LoVo (cell line): ENCODE results near the gene HTR3B.
"Not testable (repeated sequence)": the region's sequence is repeated elsewhere in the genome, so short reads cannot be mapped to it uniquely, and the experiment has no call there.

Experiments used
- DNase-seq: peaks from one replicate; pipeline ENCODE4 v3.0.0-alpha.2; 2016; ENCODE audit warnings: low spot score

The HTR3B gene

GRCh38 chr11:113904379-113905101 lies at the start of gene HTR3B:
Gene HTR3B (plus strand): TSS chr11:113904796. CDS start chr11:113904934, 138 bp downstream.
- DNase-seq, result no peak

GRCh38 chr11:113855803-113856202 lies 48.8 kb upstream of the HTR3B start:
- no peak for DNase-seq

GRCh38 chr11:113856966-113857759 lies 47.4 kb upstream of the HTR3B start:
- DNase-seq, result no peak

- no peak for DNase-seq
These were observed 44.9 kb upstream of the HTR3B start for GRCh38 chr11:113859665-113860064.

DNA sequence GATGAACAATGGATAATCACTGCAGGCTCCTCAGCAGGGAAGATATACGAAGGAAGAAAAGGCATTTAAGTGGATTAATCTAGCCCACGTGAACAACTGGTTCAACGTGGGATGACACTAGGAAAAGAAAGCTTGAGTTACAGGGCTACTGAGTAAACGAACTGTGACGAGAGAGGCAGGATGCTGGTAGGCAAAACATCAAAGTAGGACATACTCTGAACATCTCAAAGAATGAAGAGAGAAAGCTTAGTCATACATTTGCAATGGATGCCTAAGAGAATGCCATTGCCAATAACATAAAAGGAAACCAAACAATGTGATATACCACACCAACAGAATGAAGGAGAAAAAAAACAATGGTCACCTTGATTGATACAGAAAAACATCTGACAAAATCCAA lies 42.2 kb upstream of the HTR3B start:
- no peak for DNase-seq

DNA sequence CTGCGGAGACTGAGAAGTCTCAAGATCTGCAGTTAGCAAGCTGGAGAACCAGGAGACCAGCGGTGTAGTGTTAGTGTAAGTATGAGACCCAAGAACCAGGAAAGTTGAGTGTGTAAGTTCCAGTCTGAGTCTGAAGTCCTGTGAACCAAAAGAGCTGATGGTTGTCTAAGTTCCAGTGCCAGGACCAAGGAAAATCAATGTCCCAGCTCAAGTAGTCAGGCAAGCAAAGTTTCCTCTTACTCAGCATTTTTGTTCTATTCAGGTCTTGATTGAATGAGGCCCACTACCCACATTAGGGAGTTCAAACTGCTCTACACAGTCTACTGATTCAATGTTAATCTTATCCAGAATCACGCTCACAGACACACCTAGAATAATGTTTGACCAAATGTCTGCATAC lies 40.2 kb upstream of the HTR3B start:
- DNase-seq, result no peak

DNA sequence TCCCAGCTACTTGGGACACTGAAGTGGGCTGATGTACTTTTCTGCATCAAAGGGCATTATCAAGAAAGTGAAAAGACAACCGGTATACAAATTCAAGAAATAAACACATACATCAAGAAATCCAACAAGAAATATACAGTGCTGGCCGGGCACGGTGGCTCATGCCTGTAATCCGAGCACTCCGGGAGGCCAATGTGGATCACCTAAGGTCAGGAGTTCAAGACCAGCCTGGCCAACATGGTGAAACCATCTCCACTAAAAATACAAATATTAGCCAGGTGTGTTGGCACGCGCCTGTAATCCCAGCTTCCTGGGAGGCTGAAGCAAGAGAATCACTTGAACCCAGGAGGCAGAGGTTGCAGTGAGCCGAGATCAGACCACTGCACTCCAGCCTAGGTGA lies 38.7 kb upstream of the HTR3B start:
- no peak for DNase-seq

DNA sequence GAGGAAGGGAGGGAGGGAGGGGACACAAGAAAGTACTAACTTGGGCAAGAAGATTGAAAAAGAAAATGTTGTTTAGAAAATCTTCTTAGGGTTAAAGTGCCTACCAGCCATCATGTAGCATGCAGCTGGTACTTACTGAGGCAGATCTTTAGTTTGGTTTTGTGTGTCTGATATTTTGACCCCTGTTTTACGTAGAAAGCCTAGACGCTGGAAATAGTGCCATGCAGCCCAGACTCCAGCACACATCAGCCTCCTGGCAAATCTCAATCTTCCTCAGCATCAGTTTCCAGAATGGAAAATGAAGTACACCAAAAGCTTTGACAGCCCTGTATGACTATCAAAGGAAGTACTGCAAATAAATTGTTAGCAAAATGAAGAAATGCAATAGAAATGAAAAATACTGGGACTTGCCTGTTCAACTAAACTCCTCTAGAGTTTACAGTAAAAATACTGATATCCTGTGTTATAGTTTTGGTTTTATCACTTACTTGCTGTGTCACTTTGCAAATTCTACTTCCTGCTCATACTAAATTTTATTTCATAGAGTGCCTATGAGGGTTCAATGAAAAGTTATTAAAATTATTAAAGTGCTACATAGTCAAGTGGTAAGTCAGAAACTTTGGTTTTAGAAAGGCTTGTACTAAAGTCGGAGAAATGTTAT lies 36.6 kb upstream of the HTR3B start:
- no peak for DNase-seq

GRCh38 chr11:113871336-113871735 lies 33.3 kb upstream of the HTR3B start:
- DNase-seq, result no peak

- no peak for DNase-seq
These were observed 31.4 kb upstream of the HTR3B start for GRCh38 chr11:113873236-113873626.

DNA sequence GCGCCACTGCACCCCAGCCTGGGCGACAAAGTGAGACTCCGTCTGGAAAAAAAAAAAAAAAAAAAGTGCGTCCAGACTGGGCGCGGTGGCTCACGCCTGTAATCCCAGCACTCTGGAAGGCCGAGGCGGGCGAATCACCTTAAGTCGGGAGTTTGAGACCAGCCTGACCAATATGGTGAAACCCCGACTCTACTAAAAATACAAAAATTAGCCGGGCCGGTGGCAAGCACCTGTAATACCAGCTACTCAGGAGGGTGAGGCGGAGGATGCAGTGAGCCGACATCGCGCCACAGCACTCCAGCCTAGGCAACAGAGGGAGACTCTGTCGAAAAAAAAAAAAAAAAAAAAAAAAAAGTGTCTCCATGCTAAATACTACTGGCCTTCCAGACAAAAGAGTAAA lies 30.5 kb upstream of the HTR3B start:
- no peak for DNase-seq

DNA sequence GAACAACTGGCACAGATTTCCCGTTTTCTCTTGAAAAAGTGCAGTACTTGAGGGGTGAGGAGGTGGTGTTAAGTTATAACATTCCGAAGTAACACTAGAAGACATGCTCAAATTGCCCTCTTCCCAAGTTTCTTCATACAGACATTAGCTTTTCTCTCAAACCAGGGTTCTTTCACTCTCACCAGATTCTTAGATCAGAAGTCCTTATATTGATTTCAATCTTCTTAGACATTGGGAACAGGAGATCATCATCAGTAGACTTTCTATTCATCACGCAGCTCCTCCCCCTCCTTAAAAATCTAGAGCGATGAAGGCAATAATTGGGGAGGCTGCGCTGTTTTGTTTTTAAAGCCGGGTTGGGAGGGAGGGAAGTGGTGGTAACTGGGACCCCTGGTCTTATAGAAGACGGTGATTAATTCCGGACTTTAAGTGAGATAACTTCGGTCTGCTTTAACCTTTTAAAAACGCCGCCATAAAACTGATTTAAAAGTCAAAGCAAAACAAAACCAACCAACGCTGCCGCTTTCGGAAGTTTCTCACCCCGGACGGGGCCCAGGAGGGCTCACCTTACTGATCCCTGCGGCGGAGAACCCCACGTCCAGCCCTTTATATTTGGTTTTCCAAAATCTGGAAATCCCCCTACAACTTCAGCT lies 29.9 kb upstream of the HTR3B start:
- DNase-seq, result peak; percentile 2

- peak; percentile 94 for DNase-seq
These were observed 29.1 kb upstream of the HTR3B start, which contains the start of gene USP28 for GRCh38 chr11:113875234-113876073. Gene USP28 (minus strand): TSS chr11:113875572. CDS start chr11:113875501, 71 bp downstream.

- DNase-seq, result no peak
These were observed 28.4 kb upstream of the HTR3B start for GRCh38 chr11:113876074-113876797.

GRCh38 chr11:113876798-113877669 lies 27.6 kb upstream of the HTR3B start:
- DNase-seq, result no peak

- no peak for DNase-seq
These were observed 26.9 kb upstream of the HTR3B start for GRCh38 chr11:113877670-113878055.

GRCh38 chr11:113879446-113879845 lies 25.1 kb upstream of the HTR3B start:
- DNase-seq, result not testable (repeated sequence)

- DNase-seq, result no peak
These were observed 23.6 kb upstream of the HTR3B start for GRCh38 chr11:113880971-113881370.

- DNase-seq, result no peak
These were observed 22.7 kb upstream of the HTR3B start for GRCh38 chr11:113881856-113882255.

GRCh38 chr11:113884361-113884836 lies 20.2 kb upstream of the HTR3B start:
- no peak for DNase-seq
